Adipocyte (in vitro differentiated cells): ENCODE data around the gene MRPL55.

Experiments
- DNase-seq: peaks from one replicate; pipeline ENCODE4 v3.0.0-alpha.2; 2015; ENCODE audit warnings: low read depth
- H3K27me3 ChIP-seq: replicated peaks from 2 replicates; pipeline ENCODE4 v1.7.0; 2013; ENCODE audit warnings: mild to moderate bottlenecking, low read length, moderate library complexity; ENCODE audit not compliant: control insufficient read depth, insufficient read depth
- H3K36me3 ChIP-seq: 2 replicates; pipeline ENCODE4 v1.7.0; 2013; ENCODE audit warnings: low read length, mild to moderate bottlenecking, moderate library complexity; ENCODE audit not compliant: control insufficient read depth, insufficient read depth, severe bottlenecking
- H3K4me1 ChIP-seq: 2 replicates; pipeline ENCODE4 v1.7.0; 2013; ENCODE audit warnings: mild to moderate bottlenecking, low read length, moderate library complexity; ENCODE audit not compliant: control insufficient read depth, insufficient read depth
- H3K4me3 ChIP-seq: 2 replicates; pipeline ENCODE4 v1.7.0; 2013; ENCODE audit warnings: mild to moderate bottlenecking, low read length, moderate library complexity
- H3K9ac ChIP-seq: 2 replicates; pipeline ENCODE4 v1.7.0; 2013; ENCODE audit warnings: mild to moderate bottlenecking, low read length, moderate library complexity
- H3K9me3 ChIP-seq: 2 replicates; pipeline ENCODE4 v1.7.0; 2013; ENCODE audit warnings: mild to moderate bottlenecking, low read length, moderate library complexity; ENCODE audit not compliant: control insufficient read depth

The MRPL55 gene

GRCh38 chr1:228139931-228140723 lies 31.0 kb upstream of the MRPL55 start, which contains the start of gene GUK1:
GUK1 (plus strand) TSS chr1:228140279; CDS start chr1:228140303, 24 bp downstream.
- Histone ChIP-seq H3K4me1 (peaks cover 31% of the 10 kb centered on the region), H3K36me3 (no peaks in the 10 kb centered on the region), H3K9ac (peak within 1 kb of the TSS; percentile 98), H3K9me3 (no peaks in the 10 kb centered on the region), H3K4me3 (peak within 1 kb of the TSS; percentile 97), H3K27me3 (peaks cover 12% of the 10 kb centered on the region)
- peak; percentile 98 for DNase-seq

- H3K9ac ChIP-seq: peak overlapping the region; percentile 98
- H3K27me3 ChIP-seq: peaks cover 15% of the 10 kb centered on the region
- no peak for DNase-seq
- peak overlapping the region; percentile 97 for H3K4me3 ChIP-seq
- H3K36me3 ChIP-seq: no peaks in the 10 kb centered on the region
- H3K9me3 ChIP-seq: no peaks in the 10 kb centered on the region
- H3K4me1 ChIP-seq: peaks cover 31% of the 10 kb centered on the region
These were observed 30.4 kb upstream of the MRPL55 start for GRCh38 chr1:228139406-228139930.

GRCh38 chr1:228136901-228137300 lies 27.8 kb upstream of the MRPL55 start:
- DNase-seq: no peak

GRCh38 chr1:228134591-228134990 lies 25.5 kb upstream of the MRPL55 start:
- Histone ChIP-seq H3K9me3 (no peaks in the 10 kb centered on the region), H3K36me3 (no peaks in the 10 kb centered on the region), H3K27me3 (peaks cover 20% of the 10 kb centered on the region), H3K9ac (no peak overlapping the region), H3K4me3 (no peak overlapping the region), H3K4me1 (no peaks in the 10 kb centered on the region)
- no peak for DNase-seq

More at GRCh38 chr1:228136901-228137300, 27.8 kb upstream of the MRPL55 start:
- H3K4me1 ChIP-seq: peaks cover 11% of the 10 kb centered on the region
- no peaks in the 10 kb centered on the region for H3K9me3 ChIP-seq
- H3K27me3 ChIP-seq: peaks cover 20% of the 10 kb centered on the region
- H3K9ac ChIP-seq: no peak overlapping the region
- H3K4me3 ChIP-seq: no peak overlapping the region
- H3K36me3 ChIP-seq: no peaks in the 10 kb centered on the region

GRCh38 chr1:228131766-228132165 lies 22.7 kb upstream of the MRPL55 start:
- Histone ChIP-seq H3K36me3 (no peaks in the 10 kb centered on the region), H3K9ac (no peak overlapping the region), H3K27me3 (peaks cover 15% of the 10 kb centered on the region), H3K9me3 (no peaks in the 10 kb centered on the region), H3K4me3 (no peak overlapping the region), H3K4me1 (peaks cover 5% of the 10 kb centered on the region)
- no peak for DNase-seq

GRCh38 chr1:228125185-228125584 lies 16.1 kb upstream of the MRPL55 start:
- H3K36me3 ChIP-seq: no peaks in the 10 kb centered on the region
- H3K9ac ChIP-seq: no peak overlapping the region
- H3K4me3 ChIP-seq: no peak overlapping the region
- peaks cover 35% of the 10 kb centered on the region for H3K4me1 ChIP-seq
- H3K9me3 ChIP-seq: no peaks in the 10 kb centered on the region
- H3K27me3 ChIP-seq: no peaks in the 10 kb centered on the region
- DNase-seq: no peak

GRCh38 chr1:228123505-228123904 lies 14.4 kb upstream of the MRPL55 start:
- Histone ChIP-seq H3K36me3 (no peaks in the 10 kb centered on the region), H3K4me1 (peaks cover 49% of the 10 kb centered on the region), H3K4me3 (no peak overlapping the region), H3K27me3 (no peaks in the 10 kb centered on the region), H3K9ac (no peak overlapping the region), H3K9me3 (no peaks in the 10 kb centered on the region)
- DNase-seq: no peak

GRCh38 chr1:228122921-228123441 lies 13.9 kb upstream of the MRPL55 start:
- no peaks in the 10 kb centered on the region for H3K36me3 ChIP-seq
- no peak for DNase-seq
- H3K27me3 ChIP-seq: no peaks in the 10 kb centered on the region
- no peak overlapping the region for H3K4me3 ChIP-seq
- no peak overlapping the region for H3K9ac ChIP-seq
- H3K9me3 ChIP-seq: peaks cover 2% of the 10 kb centered on the region
- peaks cover 49% of the 10 kb centered on the region for H3K4me1 ChIP-seq

GRCh38 chr1:228120857-228121489 lies 11.9 kb upstream of the MRPL55 start:
- H3K27me3 ChIP-seq: no peaks in the 10 kb centered on the region
- H3K4me1 ChIP-seq: peaks cover 36% of the 10 kb centered on the region
- peak overlapping the region; percentile 77 for H3K9ac ChIP-seq
- no peak overlapping the region for H3K4me3 ChIP-seq
- peaks cover 3% of the 10 kb centered on the region for H3K9me3 ChIP-seq
- DNase-seq: peak; percentile 34
- H3K36me3 ChIP-seq: no peaks in the 10 kb centered on the region

GRCh38 chr1:228120351-228120750 lies 11.3 kb upstream of the MRPL55 start:
- Histone ChIP-seq H3K36me3 (no peaks in the 10 kb centered on the region), H3K9me3 (peaks cover 3% of the 10 kb centered on the region), H3K9ac (peak overlapping the region; percentile 77), H3K27me3 (no peaks in the 10 kb centered on the region), H3K4me3 (peak overlapping the region; percentile 31), H3K4me1 (peaks cover 30% of the 10 kb centered on the region)
- peak; percentile 45 for DNase-seq

GRCh38 chr1:228118040-228118439 lies 8.9 kb upstream of the MRPL55 start:
- no peak overlapping the region for H3K9ac ChIP-seq
- H3K4me1 ChIP-seq: peaks cover 27% of the 10 kb centered on the region
- H3K27me3 ChIP-seq: no peaks in the 10 kb centered on the region
- peaks cover 3% of the 10 kb centered on the region for H3K9me3 ChIP-seq
- no peaks in the 10 kb centered on the region for H3K36me3 ChIP-seq
- DNase-seq: no peak
- no peak overlapping the region for H3K4me3 ChIP-seq
